Measurements from ENCODE around the gene ZNF330. TPM values are rescaled to one million over a fixed set of nuclear protein-coding genes. Genes with fewer than 3 reads are reported as not detected.

Gene ZNF330
- total RNA-seq, 2 experiments from 2014 or later: 34.3 to 60.9 TPM

DNA sequence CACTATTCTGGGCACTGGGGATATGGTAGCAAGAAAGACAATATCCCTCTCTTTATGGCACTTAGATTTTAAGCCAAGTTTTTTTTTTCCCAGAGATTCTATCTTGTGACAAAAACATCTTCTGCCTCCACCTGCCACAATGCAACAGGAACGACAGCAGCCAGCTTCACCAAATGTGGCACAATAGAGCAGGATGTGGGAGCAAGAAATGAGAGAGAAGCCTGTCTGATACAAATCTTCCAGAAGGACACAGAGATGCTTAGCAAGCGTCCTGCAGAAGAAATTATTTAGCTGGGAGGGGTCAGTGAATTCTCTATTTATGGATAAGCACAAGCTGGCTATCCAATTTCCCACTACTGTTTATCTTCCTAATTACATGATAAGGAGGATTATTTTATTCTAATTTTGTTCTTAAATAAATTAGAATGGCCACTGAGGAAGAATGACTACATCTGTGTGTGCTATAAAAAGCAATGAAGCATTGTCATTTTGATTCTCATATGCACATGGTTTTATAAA lies 27.1 kb upstream of the ZNF330 start:
- BruUV-seq (replicated peaks): no TSS peak
- no peak for TF ChIP-seq EZH2phosphoT487 (IDR thresholded peaks at IDR 0.05; ENCODE audit: borderline replicate concordance, low read depth, low read length)
- TF ChIP-seq, protein P1, sequence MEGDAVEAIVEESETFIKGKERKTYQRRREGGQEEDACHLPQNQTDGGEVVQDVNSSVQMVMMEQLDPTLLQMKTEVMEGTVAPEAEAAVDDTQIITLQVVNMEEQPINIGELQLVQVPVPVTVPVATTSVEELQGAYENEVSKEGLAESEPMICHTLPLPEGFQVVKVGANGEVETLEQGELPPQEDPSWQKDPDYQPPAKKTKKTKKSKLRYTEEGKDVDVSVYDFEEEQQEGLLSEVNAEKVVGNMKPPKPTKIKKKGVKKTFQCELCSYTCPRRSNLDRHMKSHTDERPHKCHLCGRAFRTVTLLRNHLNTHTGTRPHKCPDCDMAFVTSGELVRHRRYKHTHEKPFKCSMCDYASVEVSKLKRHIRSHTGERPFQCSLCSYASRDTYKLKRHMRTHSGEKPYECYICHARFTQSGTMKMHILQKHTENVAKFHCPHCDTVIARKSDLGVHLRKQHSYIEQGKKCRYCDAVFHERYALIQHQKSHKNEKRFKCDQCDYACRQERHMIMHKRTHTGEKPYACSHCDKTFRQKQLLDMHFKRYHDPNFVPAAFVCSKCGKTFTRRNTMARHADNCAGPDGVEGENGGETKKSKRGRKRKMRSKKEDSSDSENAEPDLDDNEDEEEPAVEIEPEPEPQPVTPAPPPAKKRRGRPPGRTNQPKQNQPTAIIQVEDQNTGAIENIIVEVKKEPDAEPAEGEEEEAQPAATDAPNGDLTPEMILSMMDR (conservative IDR thresholded peaks at IDR 0.05; ENCODE audit: low read length): no peak
- H3K36me3 ChIP-seq (ENCODE audit: insufficient read depth, low read length): no peaks in the 10 kb centered on the region
- no peak overlapping the region for H3K27ac ChIP-seq (ENCODE audit: low read depth, low read length, poor library complexity, severe bottlenecking)
- no peaks in the 10 kb centered on the region for H4K20me1 ChIP-seq (ENCODE audit: insufficient read depth, low read length)
- H3K9me2 ChIP-seq (ENCODE audit: insufficient read depth, low read length): no peaks in the 10 kb centered on the region
- no peaks in the 10 kb centered on the region for H3K79me2 ChIP-seq (ENCODE audit: insufficient read depth, low read depth, low read length)
- POLR2A ChIA-PET: no interaction called here
- CTCF ChIA-PET (ENCODE audit: unreplicated experiment): no interaction called here
- H2AFZ ChIP-seq (ENCODE audit: low read length): no peak overlapping the region
- no peak overlapping the region for H3K4me3 ChIP-seq (ENCODE audit: low read depth, low read length, poor library complexity, severe bottlenecking)
- intact Hi-C loops (cut with micrococcal nuclease; ENCODE audit: unreplicated experiment): no loop called here
- DNase-seq (ENCODE audit: low spot score): no peak
- H3K4me1 ChIP-seq (ENCODE audit: insufficient read depth, low read length, poor library complexity, severe bottlenecking): no peaks in the 10 kb centered on the region
- no peak overlapping the region for H3K4me2 ChIP-seq (ENCODE audit: low read length)
- no peaks in the 10 kb centered on the region for H3K9me3 ChIP-seq (ENCODE audit: low read length)

- POLR2A ChIA-PET: no interaction called here
- no peak overlapping the region for H3K4me2 ChIP-seq (ENCODE audit: low read length)
- CTCF ChIA-PET (ENCODE audit: unreplicated experiment): interaction anchor here (0.6 kb wide), 1 partner anchor 340 kb away, joined by 6 read pairs; no protein-coding TSS in a partner anchor
- H3K79me2 ChIP-seq (ENCODE audit: insufficient read depth, low read depth, low read length): no peaks in the 10 kb centered on the region
- TF ChIP-seq, protein P1 (conservative IDR thresholded peaks at IDR 0.05; ENCODE audit: low read length): no peak
- TF ChIP-seq EZH2phosphoT487 (IDR thresholded peaks at IDR 0.05; ENCODE audit: borderline replicate concordance, low read depth, low read length): no peak
- H3K4me1 ChIP-seq (ENCODE audit: insufficient read depth, low read length, poor library complexity, severe bottlenecking): no peaks in the 10 kb centered on the region
- no peaks in the 10 kb centered on the region for H3K9me2 ChIP-seq (ENCODE audit: insufficient read depth, low read length)
- no peak for DNase-seq (ENCODE audit: low spot score)
- no peaks in the 10 kb centered on the region for H4K20me1 ChIP-seq (ENCODE audit: insufficient read depth, low read length)
- no peaks in the 10 kb centered on the region for H3K36me3 ChIP-seq (ENCODE audit: insufficient read depth, low read length)
- no peak overlapping the region for H2AFZ ChIP-seq (ENCODE audit: low read length)
- intact Hi-C loops (cut with micrococcal nuclease; ENCODE audit: unreplicated experiment): no loop called here
- H3K9me3 ChIP-seq (ENCODE audit: low read length): no peaks in the 10 kb centered on the region
- no peak overlapping the region for H3K4me3 ChIP-seq (ENCODE audit: low read depth, low read length, poor library complexity, severe bottlenecking)
- BruUV-seq (replicated peaks): no TSS peak
- no peak overlapping the region for H3K27ac ChIP-seq (ENCODE audit: low read depth, low read length, poor library complexity, severe bottlenecking)
These were observed 25.5 kb upstream of the ZNF330 start for GRCh38 chr4:141195095-141195707.

DNA sequence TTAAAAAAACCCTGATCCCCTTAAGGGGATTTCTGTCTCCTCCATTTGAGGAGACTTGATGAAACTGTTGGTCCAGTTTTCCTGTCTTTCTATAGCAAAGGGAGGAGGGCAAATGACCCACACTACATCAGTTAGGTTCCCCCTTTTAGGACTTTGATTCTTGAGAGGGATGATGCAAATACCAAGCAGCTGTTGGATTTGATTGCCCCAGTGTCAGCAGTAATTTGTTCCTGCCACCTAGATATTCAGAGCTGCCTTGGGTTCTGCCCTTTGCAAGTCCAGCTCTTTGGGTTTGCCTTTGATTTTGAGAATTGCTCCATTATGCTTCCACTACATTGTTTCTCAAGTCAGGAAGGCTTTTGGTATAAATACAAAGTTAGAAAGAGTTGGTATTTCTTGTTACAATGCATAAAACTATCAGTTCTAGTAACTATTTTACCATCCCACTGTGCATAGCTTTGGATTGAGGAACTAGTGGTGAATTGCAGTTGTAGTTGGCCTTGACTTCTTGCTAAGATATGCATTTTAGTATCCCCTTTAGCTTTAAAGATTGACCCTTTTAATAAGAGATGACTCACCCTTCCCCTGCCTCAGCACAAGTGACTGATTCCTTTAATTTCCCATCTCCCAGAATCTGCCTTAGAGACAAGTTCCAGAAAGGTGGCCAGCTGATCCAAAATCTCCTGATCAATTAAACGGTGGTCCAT lies 24.3 kb upstream of the ZNF330 start:
- no peaks in the 10 kb centered on the region for H3K4me1 ChIP-seq (ENCODE audit: insufficient read depth, low read length, poor library complexity, severe bottlenecking)
- H3K9me3 ChIP-seq (ENCODE audit: low read length): no peaks in the 10 kb centered on the region
- H3K79me2 ChIP-seq (ENCODE audit: insufficient read depth, low read depth, low read length): no peaks in the 10 kb centered on the region
- POLR2A ChIA-PET: interaction anchor here (0.7 kb wide), 1 partner anchor 70 kb away, joined by 3 read pairs; no protein-coding TSS in a partner anchor
- DNase-seq (ENCODE audit: low spot score): no peak
- H3K9me2 ChIP-seq (ENCODE audit: insufficient read depth, low read length): no peaks in the 10 kb centered on the region
- H3K36me3 ChIP-seq (ENCODE audit: insufficient read depth, low read length): no peaks in the 10 kb centered on the region
- intact Hi-C loops (cut with micrococcal nuclease; ENCODE audit: unreplicated experiment): no loop called here
- no peaks in the 10 kb centered on the region for H4K20me1 ChIP-seq (ENCODE audit: insufficient read depth, low read length)
- no peak overlapping the region for H2AFZ ChIP-seq (ENCODE audit: low read length)
- no peak overlapping the region for H3K4me2 ChIP-seq (ENCODE audit: low read length)
- no peak for TF ChIP-seq EZH2phosphoT487 (IDR thresholded peaks at IDR 0.05; ENCODE audit: borderline replicate concordance, low read depth, low read length)
- TF ChIP-seq, protein P1 (conservative IDR thresholded peaks at IDR 0.05; ENCODE audit: low read length): no peak
- BruUV-seq (replicated peaks): no TSS peak
- CTCF ChIA-PET (ENCODE audit: unreplicated experiment): no interaction called here
- H3K27ac ChIP-seq (ENCODE audit: low read depth, low read length, poor library complexity, severe bottlenecking): no peak overlapping the region
- H3K4me3 ChIP-seq (ENCODE audit: low read depth, low read length, poor library complexity, severe bottlenecking): no peak overlapping the region

Measured in OCI-LY7 (cell line).